ENCODE measurements around the gene TNFRSF6B.

The TNFRSF6B gene

DNA sequence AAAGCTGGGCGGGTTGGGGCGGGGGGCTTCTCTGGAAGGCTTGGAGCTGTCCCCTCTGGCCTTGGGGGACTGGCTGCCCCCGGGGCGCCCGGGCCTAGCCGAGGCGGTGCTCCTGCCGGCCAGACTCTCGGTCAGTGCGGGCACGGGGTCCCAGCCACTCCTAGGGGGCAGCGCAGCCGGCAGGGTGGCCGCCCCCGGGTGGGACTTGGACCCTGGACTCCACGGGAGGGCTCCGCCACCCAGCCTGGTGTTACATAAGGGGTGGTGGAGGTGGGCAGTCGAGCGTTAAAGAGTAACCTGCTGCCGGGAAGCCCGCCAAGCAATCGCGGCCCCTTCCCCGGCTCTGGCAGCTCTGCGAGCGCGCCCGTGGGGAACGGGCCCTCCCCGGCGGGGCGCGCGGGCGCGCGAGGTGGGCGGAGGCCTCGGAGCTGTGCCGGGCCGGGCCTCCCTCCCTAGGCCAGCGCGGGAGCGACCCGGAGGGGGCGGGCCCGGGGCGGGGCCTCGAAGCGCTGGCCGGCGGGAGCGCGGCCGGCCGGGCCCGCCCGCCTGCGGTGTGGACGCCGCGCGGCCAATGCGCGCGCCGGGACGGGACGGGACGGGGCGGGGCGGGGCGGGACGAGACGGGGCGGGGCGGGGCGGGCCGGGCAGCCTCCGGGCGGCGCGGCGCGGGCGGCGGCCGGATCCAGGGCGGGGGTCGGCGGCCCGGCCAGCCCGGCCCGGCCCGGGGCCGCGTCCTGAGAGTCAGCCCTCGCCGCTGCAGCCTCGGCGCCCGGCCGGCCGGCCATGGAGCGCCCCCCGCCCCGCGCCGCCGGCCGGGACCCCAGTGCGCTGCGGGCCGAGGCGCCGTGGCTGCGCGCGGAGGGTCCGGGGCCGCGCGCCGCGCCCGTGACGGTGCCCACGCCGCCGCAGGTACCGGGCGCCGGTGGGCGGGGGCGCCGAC is 42.9 kb downstream of the TNFRSF6B start, which contains the start of gene SLC2A4RG:
SLC2A4RG (plus strand) TSS at position 647 of the 940 bp plus-strand sequence; CDS start at position 784, 137 bp downstream.
- no peak for DNase-seq (ENCODE audit: low read depth)

DNA sequence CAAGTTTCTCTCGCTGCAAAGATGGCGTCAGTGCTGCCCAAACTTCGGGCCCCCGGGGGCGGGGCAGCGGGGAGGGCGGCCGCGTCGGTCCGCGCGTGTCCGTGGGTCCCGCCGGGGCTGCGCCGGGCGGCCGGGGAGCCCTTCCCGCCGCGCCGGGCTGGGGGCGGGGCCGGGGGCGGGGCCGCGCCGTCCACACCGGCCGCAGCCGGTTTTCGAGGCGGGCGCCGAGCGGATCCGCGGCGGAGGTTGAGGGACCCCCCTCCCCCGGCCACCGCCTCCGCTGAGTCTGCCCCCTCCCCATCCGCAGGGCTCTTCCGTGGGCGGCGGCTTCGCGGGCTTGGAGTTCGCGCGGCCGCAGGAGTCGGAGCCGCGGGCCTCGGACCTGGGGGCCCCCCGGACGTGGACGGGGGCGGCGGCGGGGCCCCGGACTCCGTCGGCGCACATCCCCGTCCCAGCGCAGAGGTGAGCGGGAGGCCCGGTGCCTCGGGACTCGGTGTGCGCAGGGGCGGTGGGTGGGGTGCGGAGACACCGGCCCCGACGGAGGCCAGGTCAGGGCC is 43.7 kb downstream of the TNFRSF6B start:
- DNase-seq (ENCODE audit: low read depth), result no peak

DNA sequence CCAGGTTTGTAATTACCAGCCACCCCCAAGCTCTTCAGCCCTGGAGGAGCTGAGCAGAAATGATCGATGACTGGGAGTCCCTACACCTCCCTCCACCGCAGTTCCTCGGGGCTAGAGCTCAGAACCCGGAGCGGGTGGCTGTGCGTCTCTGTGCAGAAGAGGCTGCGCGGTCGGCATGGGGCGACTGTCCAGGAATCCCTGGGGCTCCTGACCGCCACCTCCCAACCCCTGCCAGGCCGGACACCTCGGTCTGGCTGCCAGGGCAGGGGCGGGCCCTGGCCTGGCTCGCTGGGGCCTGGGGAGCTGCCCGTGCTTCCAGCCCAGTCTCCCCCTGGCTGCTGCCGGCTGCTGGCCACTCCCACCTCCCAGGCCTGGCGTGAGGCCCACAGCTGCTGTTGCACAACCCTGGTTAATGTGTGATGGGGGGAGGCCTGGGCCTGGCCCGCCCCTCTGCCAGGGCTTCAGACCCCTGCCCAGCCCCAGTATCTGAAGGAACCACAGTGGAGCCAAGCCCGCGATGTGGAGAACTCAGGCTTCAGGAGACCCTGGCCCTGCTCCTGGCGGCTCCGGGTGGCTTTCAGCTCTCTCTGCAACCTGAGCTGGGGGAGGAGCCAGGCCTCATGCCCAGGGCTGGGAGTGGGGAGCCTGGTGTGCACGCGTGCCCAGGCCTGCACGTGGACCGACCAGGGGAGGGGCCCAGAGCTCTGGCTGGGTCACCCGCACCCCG is 44.3 kb downstream of the TNFRSF6B start:
- no peak for DNase-seq (ENCODE audit: low read depth)

DNA sequence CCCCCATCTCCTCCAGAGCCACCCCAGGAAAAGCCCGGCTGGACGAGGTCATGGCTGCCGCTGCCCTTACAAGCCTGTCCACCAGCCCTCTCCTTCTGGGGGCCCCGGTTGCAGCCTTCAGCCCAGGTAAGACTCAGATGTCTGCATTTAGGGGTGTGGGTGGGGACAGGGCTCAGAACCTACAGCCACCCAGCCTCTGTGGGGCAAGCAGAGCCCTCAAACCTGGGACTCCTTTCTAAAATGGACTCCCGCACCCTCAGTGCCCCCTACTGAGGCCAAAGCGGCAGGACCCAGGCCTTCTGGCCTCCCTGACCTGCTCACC is 44.9 kb downstream of the TNFRSF6B start:
- DNase-seq (ENCODE audit: low read depth), result no peak

DNA sequence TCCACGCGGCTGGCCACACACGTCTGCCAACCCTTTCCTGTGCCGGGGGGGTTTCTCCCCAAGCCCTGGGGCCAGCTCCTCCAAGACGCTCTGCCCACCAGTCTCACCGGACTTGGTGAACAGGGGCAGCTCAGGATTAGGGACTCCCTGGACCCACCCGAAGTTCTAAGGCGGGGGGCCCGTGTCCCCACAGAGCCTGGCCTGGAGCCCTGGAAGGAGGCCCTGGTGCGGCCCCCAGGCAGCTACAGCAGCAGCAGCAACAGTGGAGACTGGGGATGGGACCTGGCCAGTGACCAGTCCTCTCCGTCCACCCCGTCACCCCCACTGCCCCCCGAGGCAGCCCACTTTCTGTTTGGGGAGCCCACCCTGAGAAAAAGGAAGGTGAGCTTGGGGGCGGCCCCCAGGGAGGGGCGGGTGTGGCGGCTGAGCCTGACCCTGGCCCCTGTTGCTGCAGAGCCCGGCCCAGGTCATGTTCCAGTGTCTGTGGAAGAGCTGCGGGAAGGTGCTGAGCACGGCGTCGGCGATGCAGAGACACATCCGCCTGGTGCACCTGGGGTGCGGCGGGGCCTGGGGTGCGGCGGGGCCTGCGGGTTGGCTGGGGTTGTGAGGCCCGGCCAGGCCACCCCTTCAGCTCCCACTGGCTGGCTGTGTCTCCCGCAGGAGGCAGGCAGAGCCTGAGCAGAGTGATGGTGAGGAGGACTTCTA is 45.4 kb downstream of the TNFRSF6B start:
- DNase-seq (ENCODE audit: low read depth), result no peak

DNA sequence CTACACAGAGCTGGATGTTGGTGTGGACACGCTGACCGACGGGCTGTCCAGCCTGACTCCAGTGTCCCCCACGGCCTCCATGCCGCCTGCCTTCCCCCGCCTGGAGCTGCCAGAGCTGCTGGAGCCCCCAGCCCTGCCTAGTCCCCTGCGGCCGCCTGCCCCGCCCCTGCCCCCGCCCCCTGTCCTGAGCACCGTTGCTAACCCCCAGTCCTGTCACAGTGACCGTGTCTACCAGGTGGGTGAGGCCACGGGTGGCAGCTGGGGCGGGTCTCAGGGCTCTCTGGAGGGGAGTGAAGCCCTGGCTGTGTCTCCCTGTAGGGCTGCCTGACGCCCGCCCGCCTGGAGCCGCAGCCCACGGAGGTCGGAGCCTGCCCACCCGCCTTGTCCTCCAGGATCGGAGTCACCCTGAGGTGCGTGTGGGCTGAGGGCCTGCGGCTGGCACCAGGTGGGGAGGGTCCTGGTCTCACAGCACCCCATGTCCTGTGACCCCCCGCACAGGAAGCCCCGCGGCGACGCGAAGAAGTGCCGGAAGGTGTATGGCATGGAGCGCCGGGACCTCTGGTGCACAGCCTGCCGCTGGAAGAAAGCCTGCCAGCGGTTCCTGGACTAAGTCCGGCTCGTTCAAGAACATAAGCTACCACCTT is 46.1 kb downstream of the TNFRSF6B start:
- DNase-seq (ENCODE audit: low read depth), result no peak

DNA sequence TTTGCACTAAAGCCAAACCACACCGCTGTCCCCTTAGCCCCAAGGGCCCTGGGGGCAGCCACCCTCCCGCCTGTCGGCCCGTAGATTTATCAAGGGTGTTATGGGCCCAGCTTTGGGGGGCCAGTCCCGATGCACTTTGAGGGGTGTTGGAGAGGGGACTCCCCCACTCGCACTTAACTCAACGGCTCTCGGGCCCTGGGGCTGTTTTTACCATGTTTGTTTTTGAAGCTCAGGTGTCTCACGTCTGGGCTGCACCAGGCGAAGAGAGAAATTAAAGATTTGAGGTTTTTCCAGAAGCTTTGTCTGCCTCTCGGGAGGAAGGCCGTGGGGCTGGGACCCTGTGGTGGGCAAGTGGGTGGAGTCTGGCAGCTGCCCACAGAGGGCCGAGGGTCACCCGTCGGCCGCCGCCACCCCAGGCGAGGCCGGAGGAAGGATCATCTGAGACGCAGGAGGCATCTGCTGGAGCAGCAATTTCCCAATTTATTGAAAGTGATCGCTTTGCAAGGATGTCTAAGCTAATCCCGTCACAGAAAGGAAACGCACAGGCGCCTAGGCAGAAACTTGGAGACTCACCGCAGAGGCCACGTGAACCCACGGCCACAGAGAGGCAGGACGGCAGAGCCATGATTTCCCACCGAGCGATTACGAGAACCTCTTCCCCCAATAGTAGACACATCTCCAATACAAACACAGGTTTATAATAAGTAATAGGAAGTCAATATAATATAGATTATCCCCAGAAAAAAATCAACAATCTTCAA is 46.9 kb downstream of the TNFRSF6B start:
- DNase-seq (ENCODE audit: low read depth), result no peak

DNA sequence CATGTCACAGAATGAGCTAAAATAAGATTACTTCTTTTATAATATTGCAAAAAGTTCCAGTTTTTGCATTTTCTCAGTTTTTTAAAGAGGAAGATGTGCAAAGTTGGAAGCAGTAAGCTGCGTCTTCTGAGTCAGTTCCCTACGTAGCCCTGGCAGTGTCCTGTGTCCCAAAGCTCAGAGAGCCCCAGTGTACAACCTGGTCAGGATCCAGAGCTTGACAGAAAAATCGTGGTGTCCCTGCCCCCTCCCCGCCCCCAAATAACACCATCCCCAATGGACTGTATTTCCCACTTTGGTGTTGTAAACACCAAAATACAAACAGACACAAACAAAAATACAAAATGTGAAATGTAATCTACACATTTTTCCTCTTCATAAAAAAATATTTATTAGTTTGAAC is 47.7 kb downstream of the TNFRSF6B start:
- DNase-seq (ENCODE audit: low read depth), result no peak

DNA sequence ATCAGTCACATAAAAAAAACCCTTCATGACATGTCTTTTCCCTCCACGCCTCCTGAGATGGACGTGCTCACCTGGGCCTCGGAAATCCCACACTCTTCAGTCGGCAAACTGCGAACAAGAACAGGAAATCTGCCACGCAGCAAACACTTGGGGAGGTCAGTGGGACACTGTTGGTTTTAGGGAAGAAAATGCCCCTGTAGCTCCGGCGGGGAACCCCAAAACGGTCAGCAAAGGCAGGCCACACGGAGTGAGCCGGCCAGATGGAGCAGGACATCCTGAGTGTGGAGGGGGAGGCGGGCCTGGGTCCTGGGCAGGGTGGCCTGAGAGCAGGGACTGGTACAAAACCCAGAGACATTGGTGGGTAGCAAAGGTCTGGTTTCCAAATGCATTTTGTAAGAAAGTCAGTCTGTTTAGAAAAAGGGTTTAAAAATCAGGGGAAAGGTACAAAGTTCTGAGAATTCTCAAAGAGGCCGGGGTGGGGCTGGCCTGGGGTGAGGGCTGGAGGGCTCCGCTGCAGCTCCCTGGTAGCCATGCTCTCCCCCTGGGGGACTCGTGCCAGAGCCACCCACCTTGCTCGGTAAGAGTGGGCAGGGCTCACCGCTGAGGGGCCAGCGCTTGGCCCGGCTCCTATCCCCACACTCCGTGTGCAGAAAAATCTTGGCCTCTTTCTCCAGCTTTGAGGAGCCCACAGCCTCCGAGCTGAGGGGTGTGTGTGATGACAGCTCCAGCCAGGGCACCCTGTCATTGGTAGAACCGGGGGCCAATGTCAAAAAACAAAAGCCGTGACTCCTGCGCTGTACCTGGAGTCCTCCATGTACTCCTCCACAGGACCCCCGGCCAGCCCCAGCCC is 48.3 kb downstream of the TNFRSF6B start:
- DNase-seq (ENCODE audit: low read depth), result no peak

DNA sequence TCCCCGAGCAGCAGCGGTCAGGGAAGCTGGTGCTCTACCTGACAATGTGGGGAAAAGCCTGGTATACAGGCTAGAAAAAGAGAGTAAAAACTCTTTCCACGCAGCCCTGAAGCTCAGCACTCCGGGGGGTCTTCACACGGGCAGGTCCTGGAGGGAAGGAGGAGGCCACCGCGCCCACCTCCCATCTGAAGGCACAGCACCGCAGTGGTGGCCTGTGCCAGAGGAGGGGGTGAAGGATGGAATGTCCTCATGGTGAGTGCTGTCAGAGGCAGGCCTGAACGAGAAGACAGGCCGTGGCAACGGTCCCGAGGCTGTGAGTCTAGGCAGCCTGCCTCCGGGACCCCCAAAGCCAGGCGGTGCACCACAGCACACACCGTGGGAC is 49.0 kb downstream of the TNFRSF6B start:
- no peak for DNase-seq (ENCODE audit: low read depth)

DNA sequence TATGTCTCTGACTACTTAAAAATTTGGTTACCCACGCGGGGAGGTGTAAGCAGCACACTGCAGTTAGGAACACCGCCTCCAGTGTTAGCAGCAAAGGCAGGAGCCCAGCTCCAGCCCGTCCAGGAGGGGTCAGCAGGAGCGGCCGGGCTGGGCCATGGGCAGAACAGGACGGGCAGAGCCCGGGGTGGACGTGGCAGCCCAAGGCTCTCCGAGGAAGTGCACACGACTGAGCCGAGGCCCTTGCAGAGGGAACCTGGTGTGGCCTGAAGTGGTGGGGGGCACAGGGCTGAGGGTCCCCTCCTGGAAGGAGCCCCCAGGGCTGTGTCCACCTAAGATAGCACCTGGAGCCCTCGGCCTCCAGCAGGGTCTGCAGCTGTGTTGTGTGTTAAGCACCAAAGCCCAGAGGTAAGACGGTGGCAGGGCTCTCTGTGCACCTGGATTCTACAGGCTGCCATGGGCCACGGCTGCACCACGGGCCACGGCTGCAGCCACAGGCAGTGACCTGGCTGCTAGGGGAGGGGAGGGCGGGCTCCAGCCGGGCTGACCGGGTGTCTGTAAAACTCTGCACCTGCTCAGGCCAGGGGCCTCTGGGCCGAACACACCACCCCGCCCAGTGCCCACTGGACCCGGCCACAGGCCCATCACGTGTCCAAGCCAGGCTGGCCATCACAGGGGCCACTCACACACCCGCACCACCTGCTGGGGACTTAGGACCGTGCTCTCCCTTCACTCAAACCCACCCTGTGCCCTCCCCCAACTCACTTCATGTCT is 49.7 kb downstream of the TNFRSF6B start:
- no peak for DNase-seq (ENCODE audit: low read depth)

DNA sequence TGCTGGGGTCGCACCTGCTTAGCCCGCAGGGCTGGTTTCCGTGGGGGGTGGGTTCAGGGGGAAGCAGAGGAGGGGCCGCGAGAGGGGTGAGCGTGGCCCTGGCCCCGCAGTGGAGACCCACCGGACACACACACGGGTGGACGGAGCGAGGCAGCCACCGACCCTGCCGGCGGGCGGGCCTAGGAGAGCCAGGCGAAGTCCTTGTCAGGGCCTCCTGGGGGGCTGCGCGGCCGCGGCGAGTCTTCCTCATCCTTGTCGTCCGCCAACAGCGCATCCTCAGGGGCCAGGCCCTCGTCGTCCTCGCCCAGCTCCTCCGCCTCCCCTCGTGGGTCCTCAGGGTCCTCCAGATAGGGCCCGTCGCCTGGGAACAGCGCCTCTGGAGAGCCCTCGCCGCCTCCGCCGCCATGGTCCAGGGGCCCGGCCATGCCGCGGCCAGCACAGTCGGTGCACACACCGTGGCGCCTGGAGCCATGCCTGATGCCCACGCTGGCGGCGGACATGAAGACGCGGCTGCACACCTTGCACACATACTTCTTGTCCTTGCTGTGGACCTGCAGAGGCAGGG is 50.4 kb downstream of the TNFRSF6B start:
- DNase-seq (ENCODE audit: low read depth), result no peak

DNA sequence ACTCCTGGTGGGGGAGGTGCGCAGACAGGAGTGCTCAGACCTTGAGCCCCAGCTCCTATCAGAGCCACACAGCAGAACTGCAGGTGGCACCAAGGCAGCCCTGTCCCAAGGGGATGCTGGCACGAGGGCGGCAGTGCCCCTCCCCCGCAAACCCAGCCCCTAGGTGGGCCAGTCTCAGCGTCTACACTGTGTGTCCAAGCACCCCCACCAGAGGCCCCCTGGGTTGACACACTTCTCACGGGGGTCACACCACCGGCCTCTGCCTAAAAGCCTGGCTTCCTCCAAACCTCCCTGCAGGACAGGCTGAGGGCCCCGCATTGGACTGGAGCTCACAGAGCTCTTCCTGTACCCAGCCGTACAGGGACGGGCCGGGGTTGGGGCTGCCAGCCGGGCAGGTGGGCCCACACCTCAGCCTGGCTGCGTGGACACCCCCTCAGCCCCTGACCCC is 51.2 kb downstream of the TNFRSF6B start:
- DNase-seq (ENCODE audit: low read depth), result no peak
